ENCODE measurements around the gene KCNH5.

Gene KCNH5

DNA sequence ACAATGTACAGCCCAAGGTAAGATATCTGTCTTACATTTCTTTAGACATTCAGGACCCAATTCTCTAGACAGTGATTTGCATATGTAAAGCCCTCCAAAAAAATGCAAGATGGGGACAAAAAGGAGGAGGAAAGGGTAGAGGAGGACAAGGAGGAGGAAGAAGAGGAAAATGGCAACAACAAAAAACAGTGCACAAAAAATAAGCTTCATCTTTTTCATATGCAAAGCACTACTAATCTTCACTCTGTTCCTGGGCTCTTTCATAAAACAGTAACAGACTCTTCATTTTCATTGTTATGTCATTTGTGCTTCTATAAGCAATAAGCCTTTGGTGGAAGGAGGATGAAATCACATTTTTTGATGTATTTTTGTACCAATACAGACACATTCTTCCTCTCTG, 61.4 kb downstream of the KCNH5 start:
- DNase-seq, result no peak

DNA sequence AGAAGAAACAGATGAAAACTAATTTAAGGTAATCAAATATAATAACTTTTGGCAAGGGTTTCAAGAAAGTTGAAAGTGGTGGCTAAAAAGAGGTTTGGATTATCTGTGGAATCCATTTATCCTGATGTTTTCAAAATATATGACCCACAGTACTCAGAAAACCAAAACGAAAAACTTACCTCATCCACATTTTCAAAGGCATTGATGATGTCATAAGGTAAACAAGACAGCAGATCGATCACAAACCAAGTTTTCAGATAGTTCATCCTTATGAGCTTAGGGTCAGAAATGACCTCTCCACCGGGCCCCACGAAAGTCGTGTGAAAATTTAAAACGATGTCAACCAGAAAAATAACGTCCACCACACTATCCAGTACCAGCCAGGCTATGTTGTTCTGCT, 64.6 kb downstream of the KCNH5 start:
- no peak for DNase-seq

DNA sequence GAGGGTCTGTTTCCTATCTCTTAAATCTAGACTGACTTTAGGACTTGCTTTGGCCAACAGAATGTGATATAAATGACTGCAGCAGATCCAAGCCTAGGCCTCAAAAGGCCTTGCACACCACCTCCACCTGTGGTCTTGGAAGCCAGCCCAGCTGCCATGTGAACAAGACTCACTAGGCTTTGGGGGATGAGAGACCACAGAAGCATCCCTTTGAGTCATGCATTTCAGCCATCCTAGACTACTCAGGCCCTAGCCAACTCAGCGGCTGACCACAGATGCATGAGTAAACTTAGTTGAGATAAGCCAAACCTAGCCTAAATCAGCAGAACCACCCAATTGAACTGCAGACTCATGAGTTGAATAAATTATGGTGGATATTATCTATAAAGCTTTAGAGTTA, 87.7 kb downstream of the KCNH5 start:
- peak; percentile 57 for DNase-seq

DNA sequence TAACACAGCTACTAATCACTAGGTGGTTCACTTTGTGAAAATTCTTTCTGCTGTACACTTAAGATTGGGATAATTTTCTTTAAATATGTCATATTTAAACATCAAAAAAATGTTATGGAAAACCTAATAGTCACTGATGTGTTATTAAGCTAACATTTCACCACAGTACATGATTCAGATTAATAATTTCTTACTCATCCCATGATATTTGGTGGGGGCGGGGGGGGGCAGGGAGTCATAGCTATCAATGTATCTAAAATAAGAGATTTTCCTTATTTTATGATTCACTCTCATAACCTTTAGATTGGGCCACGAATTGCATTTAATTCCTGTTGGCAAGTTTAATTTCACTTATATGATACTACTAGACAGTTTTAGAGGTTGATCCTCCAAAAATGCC, 88.8 kb downstream of the KCNH5 start:
- no peak for DNase-seq

DNA sequence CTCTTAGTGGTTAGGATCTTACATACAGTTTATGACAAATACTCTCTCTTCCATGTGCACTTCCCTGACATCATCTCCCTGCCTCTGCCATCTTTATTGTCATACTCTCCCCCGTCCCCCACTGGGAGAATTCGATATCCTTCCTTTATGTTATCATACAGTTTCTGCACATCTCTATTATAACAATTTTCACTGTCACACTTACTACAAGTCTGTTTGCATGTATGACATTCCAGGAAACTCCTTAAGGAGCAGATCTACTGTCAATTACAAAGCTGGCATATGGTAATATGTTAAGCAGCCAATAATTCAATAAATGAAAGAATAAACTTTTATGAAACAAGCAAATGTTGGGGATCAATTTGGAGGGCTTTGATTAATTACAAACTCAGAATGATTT, 91.1 kb downstream of the KCNH5 start:
- DNase-seq, result no peak

DNA sequence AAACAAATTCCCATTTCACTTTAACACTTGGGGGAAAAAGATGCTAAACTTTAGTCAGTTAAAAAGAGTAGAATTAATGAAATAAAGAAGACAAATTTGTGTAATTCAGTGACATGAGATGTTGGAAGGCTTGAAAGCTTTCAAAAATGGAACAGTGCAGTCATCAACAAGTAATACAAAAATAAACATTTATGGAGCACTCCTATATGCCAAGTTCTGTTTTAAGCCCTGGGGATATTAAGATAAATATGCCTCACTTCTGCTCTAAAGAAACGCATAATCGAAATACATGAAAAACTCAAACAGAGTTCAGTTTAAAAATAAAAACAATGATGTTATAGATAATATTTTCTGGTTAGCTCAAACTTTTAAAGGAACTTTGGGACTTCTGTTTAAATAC, 93.0 kb downstream of the KCNH5 start:
- no peak for DNase-seq

DNA sequence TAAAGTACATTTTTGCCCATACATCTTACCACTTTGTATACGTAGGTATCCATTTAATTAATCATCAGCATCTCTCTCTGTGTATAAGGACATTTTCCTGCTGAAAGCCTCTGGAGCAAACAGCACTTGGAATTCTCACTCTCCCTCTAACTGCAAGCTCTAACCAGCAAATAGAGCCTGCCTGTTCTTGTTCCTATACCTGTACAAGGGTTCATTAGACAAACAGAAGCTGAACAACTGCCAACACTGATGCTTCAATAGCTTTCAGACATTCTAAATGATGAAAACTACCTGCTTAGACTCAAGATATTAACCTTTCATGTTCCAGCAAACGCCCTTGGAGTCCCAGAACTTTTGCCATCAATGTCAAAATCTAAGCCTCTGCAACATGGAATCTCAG, 98.0 kb downstream of the KCNH5 start:
- no peak for DNase-seq

DNA sequence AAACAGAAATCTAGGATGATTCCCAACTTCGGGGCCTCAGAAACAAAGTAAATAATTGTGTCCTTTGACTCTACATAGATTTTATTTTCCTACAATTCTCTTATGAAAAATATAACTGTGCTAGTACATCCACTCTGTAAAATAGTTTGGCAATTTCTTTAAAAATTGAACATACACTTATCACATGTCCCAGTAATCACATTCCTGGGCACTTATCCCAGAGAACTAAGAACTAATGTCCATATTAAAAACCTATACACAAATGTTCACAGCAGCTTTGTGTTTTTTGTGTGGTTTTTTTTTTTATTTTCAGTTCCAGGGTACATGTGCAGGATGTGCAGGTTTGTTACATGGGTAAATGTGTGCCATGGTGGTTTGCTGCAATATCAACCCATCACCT, 99.0 kb downstream of the KCNH5 start:
- no peak for DNase-seq

DNA sequence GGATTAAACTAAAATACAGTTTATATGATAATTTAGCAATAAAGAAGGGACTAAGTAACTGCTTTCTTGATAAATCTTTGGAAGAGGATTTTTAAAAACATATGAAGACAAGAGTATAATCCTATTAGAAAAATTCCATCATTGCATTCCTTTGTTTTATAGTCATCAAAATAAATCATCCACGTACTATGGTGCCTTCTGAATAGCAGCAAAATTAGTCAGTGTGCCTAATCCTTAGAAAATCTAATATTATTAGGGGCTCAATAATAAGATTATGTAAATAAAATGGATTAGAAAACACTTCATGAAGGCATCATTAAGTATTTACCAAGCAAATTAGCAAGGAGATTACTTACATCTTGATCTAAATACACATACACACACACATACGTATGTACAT, 102.1 kb downstream of the KCNH5 start:
- no peak for DNase-seq

DNA sequence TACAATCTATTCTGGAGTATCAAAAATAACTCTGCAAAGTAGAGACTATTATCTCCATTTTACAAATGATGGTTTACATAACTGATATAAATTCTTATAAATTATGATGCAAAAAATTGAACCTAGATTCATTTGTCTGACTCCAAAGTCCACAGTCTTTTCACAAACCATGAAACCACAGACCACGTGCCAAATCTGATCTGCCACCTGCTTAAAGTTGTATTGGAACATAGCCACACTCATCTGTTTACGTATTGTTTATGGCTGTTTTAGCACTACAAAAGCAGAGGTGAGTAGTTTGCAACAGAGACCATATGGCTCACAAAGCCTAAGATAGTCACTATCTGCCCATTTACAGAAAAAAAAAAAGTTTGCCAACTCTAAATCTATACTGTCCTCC, 105.3 kb downstream of the KCNH5 start:
- no peak for DNase-seq

DNA sequence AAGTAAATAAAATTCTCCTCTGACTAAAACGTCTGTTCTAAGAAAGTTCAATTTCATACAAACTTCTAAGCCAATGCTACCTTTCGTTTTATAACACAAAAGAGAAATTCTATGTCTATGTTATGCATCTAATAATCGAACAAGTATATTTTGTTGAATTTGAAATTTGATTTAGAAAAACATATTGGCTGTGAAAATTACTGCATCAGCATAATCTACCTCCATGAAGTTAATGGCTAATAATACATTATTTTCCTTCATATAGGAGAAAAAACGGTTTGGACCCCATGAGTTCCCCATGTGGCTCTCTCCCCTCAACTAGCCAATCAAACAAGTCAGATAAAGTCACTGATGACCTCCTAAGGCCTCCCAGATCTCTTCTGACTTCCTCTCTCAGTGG, 106.5 kb downstream of the KCNH5 start:
- DNase-seq, result no peak

DNA sequence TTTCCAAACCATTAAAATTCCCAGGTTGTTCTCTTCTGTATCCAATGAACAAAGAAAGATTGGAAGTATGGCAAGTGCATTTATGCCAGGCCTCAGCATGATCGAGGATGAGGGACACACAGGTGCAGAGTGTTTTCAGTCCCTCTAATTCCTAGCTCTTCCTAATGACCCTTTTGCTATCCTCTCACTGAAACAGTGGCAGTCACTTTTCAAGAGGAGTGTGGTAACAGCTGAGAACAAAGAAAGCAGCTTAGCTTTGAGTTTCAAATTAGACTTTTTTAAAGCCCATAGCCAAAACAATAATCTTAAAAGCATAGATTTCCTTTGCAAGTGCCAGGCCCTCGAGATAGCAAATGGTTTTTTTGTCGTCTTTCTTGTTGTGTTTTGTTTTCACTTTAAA, 110.8 kb downstream of the KCNH5 start:
- no peak for DNase-seq

DNA sequence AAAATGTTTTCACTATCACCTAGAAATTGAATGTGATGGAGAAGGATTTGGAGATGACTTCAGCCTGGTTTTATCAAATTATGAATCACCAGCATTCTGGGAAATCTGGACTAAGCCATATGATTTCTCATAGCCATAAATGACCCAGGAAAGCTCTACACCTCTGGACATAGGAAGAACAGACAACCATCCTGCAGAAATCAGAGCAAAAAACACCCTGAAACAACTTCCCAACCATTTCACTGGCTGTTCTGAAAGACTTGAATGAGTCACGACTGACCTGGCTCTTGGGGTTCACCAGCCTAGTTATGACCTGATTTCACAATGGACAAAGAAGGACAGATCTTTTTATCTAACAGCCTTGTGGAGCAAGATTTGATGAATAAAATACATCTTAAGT, 123.8 kb downstream of the KCNH5 start:
- no peak for DNase-seq

DNA sequence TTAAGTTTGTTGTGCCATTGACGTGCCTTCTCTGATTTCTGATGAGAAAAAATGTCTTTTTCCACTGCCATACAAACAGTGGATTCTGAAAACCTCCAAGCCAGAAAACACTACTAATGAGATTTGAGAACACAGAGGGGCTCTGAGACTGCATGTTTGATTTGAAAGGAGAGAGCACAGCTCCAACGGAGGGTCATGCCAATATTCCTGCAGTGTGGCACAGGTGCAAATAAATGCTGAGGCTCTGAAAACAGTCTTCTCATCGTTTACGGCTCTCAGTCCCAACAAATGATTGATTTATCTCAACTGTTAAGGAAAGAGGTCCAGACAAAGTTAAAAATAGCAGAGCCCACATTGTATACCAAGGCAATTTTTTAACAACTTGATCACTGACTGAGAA, 128.7 kb downstream of the KCNH5 start:
- no peak for DNase-seq

DNA sequence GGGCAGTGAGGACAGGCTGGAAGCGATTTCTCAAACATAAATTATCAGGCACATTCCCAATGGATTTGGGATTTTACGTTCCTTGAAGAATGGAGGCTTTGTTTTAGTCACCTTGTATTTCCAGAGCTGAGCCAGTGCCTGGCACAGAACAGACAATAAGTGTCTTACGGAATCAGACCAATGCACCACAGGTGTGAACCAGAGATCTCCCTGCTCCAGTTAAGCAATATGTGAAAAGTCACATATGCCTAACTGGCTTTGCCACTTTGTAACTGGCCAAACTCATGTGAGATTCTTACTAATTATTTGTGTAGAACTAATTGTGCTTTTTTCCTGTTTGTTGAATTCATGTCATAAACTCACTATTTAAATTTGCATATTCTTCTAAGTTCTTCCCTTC, 130.4 kb downstream of the KCNH5 start:
- no peak for DNase-seq

DNA sequence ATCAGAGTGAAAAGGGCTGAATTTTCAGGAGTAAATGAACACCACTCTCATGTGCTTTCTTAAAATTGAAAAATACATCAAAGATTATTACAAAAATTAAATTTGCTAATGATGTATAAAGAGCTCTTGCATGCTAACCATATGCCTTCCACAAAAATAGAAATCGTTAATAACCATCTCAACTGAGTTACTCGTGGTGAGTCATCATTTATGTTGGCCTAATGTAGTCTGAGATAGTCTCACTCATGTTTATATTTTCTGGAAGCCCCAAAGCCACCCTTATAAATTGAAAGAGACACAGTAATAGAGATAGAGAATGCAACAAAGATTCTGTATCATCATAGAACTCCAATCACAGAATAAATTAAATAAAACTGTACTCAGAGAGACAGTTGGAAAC, 131.2 kb downstream of the KCNH5 start:
- DNase-seq, result no peak

DNA sequence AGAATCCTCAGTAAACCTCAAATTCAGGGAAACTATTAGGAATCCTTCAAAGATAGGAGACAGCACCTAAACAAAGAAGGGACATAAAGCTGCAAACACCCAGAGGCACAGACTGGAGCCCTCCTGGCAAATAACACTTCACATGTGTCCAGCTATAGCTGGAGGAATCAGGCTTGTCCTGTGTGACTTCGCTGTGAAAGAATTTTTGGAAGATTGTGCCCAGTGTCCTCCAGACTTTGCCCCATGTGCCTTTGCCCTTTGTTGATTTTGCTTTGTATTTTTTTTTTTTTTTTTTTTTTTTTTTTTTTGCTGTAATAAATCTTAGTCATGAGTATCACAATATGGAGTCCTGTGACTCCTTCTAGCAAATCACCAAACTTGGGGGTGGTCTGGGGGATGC, 136.8 kb downstream of the KCNH5 start:
- no peak for DNase-seq

DNA sequence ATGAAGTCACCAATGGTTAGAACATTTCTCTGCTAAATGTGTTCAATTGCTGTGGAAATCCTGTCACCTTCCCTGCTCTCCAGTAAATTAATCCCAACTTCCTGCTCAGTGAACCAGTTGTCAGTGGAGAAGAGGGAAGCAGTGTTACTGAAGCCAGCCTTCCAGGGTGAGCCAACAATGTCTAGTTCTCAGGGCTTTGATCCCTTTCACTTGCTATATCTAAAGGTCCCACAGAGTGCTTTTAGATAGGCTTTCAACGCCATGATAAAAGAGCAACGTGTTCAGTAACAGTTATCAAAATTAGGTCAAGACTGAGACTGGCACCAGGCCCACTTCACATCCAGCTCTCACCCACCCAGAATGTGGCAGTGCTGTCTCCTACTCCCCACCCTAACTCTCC, 139.7 kb downstream of the KCNH5 start:
- no peak for DNase-seq

DNA sequence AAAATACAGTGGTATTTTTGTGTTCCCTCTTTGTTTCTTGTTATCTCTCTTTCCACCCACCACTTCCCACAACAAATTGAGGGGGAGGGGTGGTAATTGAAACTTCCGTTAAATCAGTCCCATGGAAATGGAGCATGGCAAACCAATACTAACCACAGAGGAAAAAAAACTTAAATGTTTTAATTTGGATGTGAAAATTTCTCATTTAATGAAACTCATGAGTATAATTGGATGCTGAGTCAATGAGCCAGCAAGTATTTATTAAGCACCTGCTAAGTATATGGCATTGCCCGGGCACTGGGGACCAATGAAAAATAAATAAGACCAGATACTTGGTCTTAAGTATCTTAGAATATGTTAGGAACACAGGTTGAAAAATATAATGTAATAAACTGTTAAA, 147.5 kb downstream of the KCNH5 start:
- no peak for DNase-seq

DNA sequence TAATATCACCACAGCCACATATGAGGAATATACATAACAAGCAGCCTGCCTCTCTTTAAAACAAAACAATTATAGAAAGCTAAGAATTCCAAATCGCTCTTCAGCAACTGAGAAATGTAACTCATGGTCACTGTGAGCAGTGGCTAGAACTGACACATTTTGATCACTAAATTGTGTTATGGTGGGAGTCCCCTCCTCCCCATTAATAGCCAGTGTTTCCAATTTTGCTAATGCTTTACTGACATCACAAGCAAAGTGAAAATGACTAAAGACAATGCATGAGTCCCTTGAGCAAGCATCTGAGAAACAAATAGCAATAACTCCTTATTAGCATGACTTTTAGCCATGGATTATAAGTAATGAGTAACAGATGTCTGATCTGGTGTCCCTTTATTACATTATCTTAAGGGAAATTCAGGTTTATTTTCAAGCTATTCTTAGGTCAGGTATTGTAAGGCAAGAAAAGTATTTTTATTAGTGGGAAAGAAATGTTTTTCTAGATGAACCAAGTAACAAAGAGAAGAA, 148.3 kb downstream of the KCNH5 start:
- DNase-seq, result no peak

DNA sequence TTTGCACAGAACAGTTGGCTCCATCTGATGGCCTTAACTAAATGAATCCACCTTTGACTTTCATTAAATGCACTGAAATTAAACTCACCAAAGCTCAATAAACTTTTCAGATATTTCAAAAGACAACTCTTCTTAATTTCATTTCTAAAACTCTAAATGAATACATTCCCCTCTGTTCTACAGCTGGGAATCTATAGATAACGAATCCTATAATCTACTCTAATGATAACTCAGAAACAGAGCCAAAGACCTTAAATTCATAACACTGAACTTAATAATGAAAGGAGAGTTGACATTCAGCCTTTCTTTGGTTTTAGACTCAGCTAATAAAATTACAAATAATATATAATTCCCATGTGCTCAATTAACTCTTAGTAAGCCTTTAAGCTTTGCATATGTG, 150.5 kb downstream of the KCNH5 start:
- no peak for DNase-seq

DNA sequence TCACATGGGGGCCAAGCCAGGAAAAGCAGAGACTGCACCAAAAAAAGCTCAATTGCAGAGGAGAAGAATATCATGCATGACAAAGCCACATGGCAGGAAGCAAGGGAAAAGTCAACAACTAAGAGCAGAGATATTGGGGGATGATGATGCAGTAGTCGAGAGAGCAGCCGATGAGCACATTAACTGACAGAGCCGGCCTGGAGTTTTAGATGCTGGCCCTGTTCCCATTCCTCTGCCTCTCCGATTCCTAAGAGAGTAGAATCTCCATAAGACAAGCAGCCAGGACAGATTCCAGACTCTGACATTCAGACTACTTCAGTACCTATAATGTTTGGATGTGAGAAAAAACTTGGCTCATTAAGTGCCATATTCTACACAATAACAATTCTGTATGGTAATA, 155.9 kb downstream of the KCNH5 start:
- no peak for DNase-seq

DNA sequence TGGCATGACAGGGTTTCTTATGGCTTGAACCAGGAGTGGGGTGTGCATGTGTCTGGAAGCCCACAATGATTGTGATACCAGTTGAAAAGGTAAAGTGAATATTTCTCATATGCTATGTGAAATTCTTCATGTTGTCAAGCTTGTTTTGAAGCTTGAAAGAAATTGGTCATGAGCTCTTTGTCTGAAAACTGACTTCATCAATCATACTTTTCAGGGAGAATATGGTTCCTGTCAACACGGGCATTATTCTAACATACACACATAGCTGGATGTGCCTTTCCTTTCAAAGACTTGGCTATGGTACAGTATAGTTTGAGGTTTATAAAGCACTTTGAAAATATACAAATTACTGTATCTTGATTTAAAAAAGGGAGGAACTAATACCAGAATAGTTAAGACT, 158.8 kb downstream of the KCNH5 start:
- no peak for DNase-seq

DNA sequence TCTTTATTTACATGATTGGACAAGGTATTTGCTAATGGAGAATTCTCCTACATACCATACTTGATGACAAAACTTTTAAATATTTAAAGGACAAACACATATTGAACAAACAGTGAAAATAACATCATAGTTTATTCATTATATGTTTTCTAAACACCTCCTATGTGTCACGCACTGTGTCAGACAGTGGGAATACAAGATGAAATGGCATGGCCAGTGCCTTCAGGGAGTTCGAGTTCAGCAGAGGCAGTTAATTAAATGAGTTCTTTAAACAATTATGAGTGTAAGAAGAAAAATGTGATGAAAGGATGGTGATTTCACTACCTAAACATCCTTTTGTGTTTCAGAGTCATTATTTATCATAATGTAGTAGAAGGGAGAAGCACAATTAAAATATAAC, 159.8 kb downstream of the KCNH5 start:
- DNase-seq, result no peak

DNA sequence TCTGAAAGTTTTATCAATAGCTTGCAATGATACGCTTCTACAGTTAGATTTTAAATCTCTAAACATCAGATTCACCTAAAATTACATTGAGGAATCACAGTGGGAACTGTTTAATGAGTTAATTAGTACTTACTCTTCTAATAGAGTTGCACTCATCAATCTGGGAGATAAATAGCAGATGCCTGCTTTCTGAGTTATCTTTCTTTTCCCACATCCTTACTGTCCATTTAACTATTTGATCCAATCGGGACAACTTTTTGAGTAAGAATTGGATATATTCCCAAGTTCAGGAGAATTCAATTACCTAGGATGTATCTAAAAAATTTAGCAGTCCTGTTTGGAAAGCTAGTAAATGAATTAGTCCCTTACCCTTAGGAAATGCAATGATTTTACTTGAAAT, 162.3 kb downstream of the KCNH5 start:
- no peak for DNase-seq

DNA sequence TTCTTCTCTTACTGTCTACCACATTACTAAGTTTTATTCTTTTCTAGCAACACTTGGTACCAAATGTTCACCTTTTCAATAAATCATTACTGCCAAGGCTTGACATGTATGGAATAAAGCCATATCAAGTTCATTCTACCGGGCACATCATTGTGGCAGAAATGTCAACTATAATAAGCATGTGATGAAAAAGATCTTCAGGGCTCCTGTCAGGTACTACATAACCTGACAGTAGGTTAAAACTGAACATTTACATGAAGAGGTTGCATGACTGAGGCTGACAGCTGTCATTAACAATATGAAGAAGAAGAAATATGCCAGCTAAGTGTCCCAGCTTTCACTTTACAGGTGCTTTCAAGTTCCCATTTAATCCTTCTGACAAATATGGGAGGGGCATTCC, 178.9 kb downstream of the KCNH5 start:
- DNase-seq, result no peak
